GM23248 (cell line): Measurements from ENCODE around the gene PIM3.

Source experiments
- EZH2 ChIP-seq: fragments of 200-600 bp; sonication (generic); IDR thresholded peaks from 2 replicates; pipeline ENCODE4 v1.6.1; 2018; ENCODE audit warnings: antibody characterized with exemption, mild to moderate bottlenecking; ENCODE audit not compliant: insufficient read depth, poor library complexity, severe bottlenecking
- EZH2phosphoT487 ChIP-seq: fragments of 200-600 bp; sonication (generic); IDR thresholded peaks from 2 replicates; pipeline ENCODE4 v1.6.1; 2018; ENCODE audit warnings: antibody characterized with exemption, moderate library complexity, mild to moderate bottlenecking, low read depth; ENCODE audit not compliant: insufficient read depth

- TF ChIP-seq EZH2, result no peak
- no peak for TF ChIP-seq EZH2phosphoT487
Measured at GRCh38 chr22:49922484-49922883, 38.1 kb upstream of the PIM3 start.
